Activated CD4-positive, alpha-beta T cell treated with anti-CD3 and anti-CD28 coated beads, Interleukin-2, Interleukin-4, amounts not matched to agents 100 ng/mL and 50 ng/mL, durations not matched to agents 16 hours and 8 hours (primary cell): ENCODE results near the gene DOCK2.
"Not testable (repeated sequence)": the region's sequence is repeated elsewhere in the genome, so short reads cannot be mapped to it uniquely, and the experiment has no call there.

Experiments
- DNase-seq: peaks from one replicate; pipeline ENCODE4 v3.0.0-alpha.2; 2020; ENCODE audit warnings: low spot score

DOCK2 gene

GRCh38 chr5:170056561-170057267 is 419.6 kb downstream of the DOCK2 start:
- no peak for DNase-seq

GRCh38 chr5:170057311-170057710 is 420.2 kb downstream of the DOCK2 start:
- no peak for DNase-seq

DNA sequence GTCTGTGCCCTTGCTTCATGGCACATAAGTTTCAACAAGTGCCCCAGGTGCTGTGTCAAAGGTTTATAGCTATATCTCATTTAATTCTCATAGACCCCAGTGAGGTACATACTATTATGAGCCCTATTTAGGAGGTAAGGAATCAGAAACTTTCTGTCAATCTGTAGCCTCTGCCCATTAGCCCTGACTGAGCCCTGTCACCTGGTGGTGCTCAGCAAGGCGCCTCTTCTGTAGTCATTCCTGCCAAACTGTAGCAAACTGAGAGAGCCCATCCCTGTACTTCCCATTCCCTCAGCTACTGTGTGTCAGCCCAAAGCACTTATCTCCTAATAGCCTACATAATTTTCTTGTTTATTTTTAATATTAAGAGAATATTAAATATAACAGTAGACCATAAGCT is 422.1 kb downstream of the DOCK2 start:
- no peak for DNase-seq

DNA sequence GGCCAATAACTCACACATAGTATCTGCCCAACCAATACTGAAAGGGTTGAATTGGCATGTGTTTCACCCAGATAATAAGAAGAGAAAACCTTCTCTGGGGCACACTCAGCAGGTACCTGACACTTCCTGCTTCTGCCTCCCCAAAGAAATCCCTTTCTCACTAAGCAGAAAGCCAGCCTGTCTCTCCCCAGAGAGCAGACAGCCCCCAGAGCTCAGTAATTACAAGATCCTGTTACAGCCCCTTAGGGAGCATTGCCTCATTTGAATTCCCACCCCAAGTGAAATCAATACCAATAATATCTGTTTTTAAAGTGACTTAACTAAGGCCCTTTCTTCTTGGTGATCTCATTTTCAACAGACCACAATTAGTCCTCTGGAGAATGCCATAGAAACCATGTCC is 430.1 kb downstream of the DOCK2 start:
- no peak for DNase-seq

DNA sequence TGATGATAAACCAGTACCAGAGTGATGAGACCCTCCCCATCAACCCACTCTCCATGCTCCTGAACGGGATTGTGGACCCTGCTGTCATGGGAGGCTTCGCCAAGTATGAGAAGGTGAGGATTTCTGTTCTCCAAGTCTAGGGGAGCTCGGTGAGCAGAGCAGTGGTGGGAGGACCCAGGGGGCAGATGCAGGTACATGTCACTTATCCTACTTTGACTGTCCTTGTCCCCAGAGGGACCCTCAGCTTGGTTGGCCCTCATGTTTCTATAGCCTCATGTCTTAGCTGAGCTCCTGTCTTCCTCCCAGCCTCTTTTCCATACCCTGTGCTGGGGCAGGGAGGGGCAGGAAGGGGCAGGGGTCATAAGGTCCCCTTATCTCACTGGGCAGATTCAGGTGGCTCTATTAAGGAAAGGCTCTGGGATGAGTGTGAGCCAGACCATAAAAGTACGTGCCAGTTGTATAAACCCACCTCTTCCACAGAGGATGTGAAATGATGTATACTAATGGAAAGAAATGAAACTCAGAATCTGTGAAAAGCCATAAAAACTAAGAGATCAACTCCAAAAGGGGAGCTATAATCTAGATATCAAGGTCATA is 430.6 kb downstream of the DOCK2 start:
- no peak for DNase-seq

DNA sequence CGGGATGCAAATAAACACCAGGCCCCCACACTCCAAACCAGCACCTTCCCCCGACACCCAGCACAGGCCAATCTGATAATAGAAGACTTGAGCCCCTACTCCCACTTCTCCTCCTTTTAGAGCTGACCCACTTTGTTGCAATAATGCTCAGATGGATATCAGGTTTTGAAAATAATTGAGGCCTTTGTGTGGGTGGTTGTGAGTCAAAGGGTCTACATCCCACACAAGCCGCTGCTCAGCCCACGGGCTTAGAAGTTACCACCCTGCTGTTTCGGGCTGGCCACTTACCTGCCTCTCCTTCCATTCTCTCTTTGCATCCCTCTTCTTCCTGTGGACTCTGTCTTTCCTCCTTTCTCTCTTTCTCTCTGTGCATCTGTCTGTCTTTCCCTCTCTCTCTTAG is 432.4 kb downstream of the DOCK2 start:
- no peak for DNase-seq

DNA sequence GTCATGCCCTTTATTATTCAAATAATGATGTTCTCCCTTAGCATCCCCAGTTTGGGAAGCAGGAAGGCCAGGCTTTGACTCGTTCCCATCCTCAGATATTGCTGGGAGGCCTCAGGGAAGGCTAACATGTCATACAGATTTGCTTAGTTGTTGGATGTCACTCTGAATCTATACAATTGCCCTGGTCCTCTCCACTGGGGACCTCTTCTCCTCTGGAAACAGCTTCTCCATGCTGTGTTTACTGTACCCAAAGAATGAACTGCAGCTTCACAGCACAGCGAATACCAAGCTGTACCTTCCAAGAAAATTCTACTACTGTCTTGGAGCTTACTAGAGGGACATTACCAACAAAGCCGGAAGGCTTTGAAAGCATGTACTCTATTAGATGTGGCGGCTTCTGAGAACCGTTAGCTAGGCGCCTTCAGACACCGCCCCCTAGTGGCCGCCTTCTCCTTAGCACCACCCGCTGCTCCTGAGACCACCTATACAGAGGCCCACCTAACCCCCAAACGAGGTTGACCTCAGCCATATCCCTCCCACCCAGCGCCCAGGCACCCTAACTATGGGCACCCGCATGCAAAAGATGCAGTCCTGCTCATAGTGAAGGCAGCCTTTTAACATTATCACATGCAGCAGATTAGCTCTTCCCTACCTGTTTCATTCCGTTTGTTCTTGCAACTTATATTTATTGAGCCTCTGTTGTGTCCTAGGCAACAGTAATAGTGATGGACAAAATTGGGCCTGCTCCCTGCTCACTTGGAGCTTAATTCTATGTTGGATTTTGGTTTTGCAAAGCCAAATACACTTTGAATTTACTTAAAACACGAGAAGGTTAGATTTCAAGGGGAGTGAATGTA is 433.7 kb downstream of the DOCK2 start:
- DNase-seq, result no peak

- no peak for DNase-seq
These were observed 434.7 kb downstream of the DOCK2 start for GRCh38 chr5:170071748-170072147.

DNA sequence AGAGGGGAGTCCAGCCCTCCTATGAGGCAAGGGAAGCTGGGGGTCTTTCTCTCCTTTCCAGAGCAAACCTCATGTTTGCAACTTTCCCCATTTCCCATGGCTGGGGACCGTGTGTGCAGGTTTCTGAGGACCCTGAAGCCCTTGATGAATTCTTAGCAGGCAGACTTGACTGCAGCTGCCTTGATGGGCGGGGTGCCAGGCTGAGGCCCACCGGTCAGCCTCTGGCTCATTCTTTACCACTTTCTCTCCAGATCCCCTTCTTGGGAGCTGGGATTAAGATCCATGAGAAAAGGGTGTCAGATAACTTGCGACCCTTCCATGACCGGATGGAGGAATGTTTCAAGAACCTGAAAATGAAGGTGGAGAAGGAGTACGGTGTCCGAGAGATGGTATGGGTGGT is 438.6 kb downstream of the DOCK2 start:
- DNase-seq, result no peak

- no peak for DNase-seq
These were observed 439.1 kb downstream of the DOCK2 start for GRCh38 chr5:170076211-170076610.

GRCh38 chr5:170076739-170077138 is 439.7 kb downstream of the DOCK2 start:
- DNase-seq, result no peak

GRCh38 chr5:170077526-170077925 is 440.5 kb downstream of the DOCK2 start:
- DNase-seq, result no peak

GRCh38 chr5:170078458-170078857 is 441.4 kb downstream of the DOCK2 start:
- DNase-seq, result no peak

- no peak for DNase-seq
These were observed 441.9 kb downstream of the DOCK2 start for GRCh38 chr5:170078931-170079330.

DNA sequence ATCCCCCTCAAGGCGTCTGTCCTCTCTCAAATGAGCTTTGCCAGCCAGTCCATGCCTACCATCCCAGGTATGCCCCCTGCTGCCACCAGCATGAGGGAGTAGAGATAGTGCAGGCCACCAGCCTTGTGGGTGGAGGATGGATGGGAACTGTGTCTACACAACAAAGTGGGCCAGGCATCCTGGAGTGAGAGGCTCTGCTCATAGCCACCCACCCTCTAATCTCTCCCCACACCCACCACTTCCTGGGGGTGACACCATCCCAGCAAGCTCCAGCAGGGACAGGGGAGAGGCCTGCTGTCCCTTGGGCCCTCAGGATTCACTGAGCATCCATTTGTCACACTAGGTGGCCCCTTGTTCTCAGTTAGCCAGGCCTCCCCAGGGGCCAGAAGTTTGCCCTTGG is 443.1 kb downstream of the DOCK2 start:
- no peak for DNase-seq

DNA sequence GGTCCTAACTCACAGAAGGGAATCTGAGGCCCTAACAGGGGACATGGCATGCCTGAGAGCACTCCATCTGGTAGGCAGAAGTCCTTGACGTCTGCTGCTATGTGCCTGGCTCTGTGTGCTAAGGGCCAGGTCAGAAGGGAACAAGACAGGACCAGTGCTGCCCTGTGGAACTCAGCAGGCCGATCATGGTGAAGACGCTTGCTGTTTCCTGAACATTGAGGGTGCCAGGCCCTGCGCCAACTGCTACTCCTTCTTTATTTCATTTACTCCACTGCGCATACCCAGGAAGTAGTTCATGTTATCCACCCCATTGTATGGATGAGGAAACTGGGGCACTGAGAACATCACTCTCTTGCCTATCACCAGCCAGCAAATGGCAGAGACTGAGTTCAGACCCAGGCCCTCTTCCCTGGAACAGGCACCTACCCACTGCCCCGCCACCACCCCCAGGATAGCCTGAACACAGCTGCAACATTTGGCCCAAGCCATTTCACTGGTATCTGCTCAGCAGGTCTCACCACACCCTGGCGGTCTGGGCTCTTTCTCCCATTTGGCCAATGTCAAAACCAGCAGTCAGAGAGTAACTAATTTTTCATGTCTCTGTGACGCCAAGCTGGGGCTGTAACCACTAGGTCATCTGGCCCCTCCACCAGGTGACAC is 443.8 kb downstream of the DOCK2 start:
- no peak for DNase-seq

- no peak for DNase-seq
These were observed 444.5 kb downstream of the DOCK2 start for GRCh38 chr5:170081616-170082015.

- no peak for DNase-seq
These were observed 445.6 kb downstream of the DOCK2 start for GRCh38 chr5:170082701-170083100.

- no peak for DNase-seq
These were observed 450.2 kb downstream of the DOCK2 start for GRCh38 chr5:170087168-170087817.

GRCh38 chr5:170092455-170093101 is 455.5 kb downstream of the DOCK2 start:
- no peak for DNase-seq

DNA sequence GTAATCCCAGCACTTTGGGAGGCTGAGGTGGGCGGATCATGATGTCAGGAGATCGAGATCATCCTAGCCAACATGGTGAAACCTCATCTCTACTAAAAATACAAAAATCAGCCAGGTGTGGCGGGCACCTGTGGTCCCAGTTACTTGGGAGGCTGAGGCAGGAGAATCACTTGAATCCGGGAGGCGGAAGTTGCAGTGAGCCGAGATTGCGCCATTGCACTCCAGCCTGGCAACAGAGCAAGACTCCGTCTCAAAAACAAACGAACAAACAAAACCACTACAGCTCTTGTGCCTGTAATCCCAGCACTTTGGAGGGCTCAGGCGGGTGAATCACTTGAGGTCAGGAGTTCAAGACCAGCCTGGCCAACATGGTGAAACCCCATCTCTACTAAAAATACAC is 457.3 kb downstream of the DOCK2 start:
- not testable (repeated sequence) for DNase-seq

DNA sequence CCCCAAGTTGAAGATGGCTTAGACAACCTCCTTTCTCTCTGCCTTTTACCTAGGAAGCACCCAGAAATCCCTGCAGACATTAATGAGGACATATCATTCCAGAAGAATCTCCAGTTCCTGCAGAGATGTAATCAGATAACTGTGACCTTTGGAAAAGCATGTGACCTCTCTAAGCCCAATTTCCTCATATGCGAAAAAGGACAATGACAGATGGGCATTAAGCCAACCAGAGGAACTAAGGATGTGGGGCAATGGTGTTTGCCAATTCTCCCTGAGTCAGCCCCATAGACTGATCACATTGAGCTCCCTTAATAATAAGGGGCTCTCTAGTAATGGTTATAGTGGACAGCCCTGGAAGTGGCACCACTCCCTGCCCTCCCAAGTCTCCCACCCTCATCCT is 458.6 kb downstream of the DOCK2 start:
- no peak for DNase-seq
